H1 (cell line): ENCODE data around the gene PPCDC. TPM values are rescaled to one million over a fixed set of nuclear protein-coding genes. Genes with fewer than 3 reads are reported as not detected.

Source experiments
- CTCF ChIA-PET: fragments of 300-600 bp; sonication (Branson Sonifier 250); formaldehyde crosslinking; loops from one replicate; lab custom pipeline; 2021; ENCODE audit not compliant: partially characterized antibody; lab: Charles Lee
- POLR2A ChIA-PET: fragments of 300-600 bp; sonication (Branson Sonifier 250); formaldehyde crosslinking; loops from one replicate; lab custom pipeline; 2021; ENCODE audit warnings: inconsistent platforms; ENCODE audit not compliant: partially characterized antibody; lab: Charles Lee
- DNase-seq, 2 experiments: peaks; one replicate each; pipeline versions ENCODE4 v3.0.0 to v3.0.0-alpha.2; 2010 to 2022; ENCODE audit warnings: low spot score in 2 of 2, low read depth in 1 of 2, mixed read lengths in 1 of 2
- FAIRE-seq: peaks from 2 replicates; lab custom pipeline; 2011; peaks lifted over from hg19 to GRCh38; lab: Jason Lieb, UNC
- H2AFZ ChIP-seq: 2 replicates; pipeline ENCODE4 v1.8.1; 2012; ENCODE audit warnings: low read length, inconsistent platforms
- H2AK5ac ChIP-seq: 2 replicates; pipeline ENCODE4 v1.6.1; 2013; ENCODE audit warnings: low read depth, low read length
- H2BK120ac ChIP-seq: replicated peaks from 2 replicates; pipeline ENCODE3; 2013; ENCODE audit warnings: low read depth, low read length, inconsistent platforms
- H2BK12ac ChIP-seq: 2 replicates; pipeline ENCODE4 v1.6.1; 2013; ENCODE audit warnings: low read depth, low read length
- H2BK15ac ChIP-seq: 2 replicates; pipeline ENCODE4 v1.6.1; 2013; ENCODE audit warnings: low read length
- H2BK20ac ChIP-seq: 2 replicates; pipeline ENCODE4 v1.6.1; 2013; ENCODE audit warnings: low read length
- H2BK5ac ChIP-seq: 2 replicates; pipeline ENCODE4 v1.6.1; 2013; ENCODE audit warnings: low read depth, low read length
- H3K14ac ChIP-seq: 2 replicates; pipeline ENCODE4 v1.6.1; 2013; ENCODE audit warnings: inconsistent platforms; ENCODE audit not compliant: insufficient read length
- H3K18ac ChIP-seq: 2 replicates; pipeline ENCODE4 v1.6.1; 2013; ENCODE audit warnings: low read length; ENCODE audit errors: extremely low read depth
- H3K23ac ChIP-seq: 2 replicates; pipeline ENCODE4 v1.6.1; 2013; ENCODE audit warnings: inconsistent platforms; ENCODE audit not compliant: insufficient read length
- H3K23me2 ChIP-seq: 2 replicates; pipeline ENCODE4 v1.6.1; 2013; ENCODE audit warnings: low read depth, low read length
- H3K27ac ChIP-seq: 2 replicates; pipeline ENCODE4 v1.6.1; 2011; ENCODE audit warnings: low read depth, low read length, inconsistent platforms
- H3K27me3 ChIP-seq, 4 experiments: replicated peaks in 1 of 4; 1 replicate in 1 of 4; 2 replicates in 3 of 4; pipeline versions ENCODE4 v1.6.1 to v1.8.1; 2011 to 2013; ENCODE audit warnings: low read length in 3 of 4, mild to moderate bottlenecking in 3 of 4, inconsistent platforms in 2 of 4, mixed read lengths in 2 of 4, moderate library complexity in 1 of 4; ENCODE audit not compliant: control insufficient read depth in 3 of 4, insufficient read depth in 3 of 4; ENCODE audit errors: extremely low read depth in 1 of 4
- H3K36me3 ChIP-seq, 4 experiments: 2 replicates each; pipeline versions ENCODE4 v1.6.1 to v1.8.1; 2011 to 2013; ENCODE audit warnings: mild to moderate bottlenecking in 4 of 4, low read length in 3 of 4, moderate library complexity in 2 of 4, control low read depth in 1 of 4, inconsistent platforms in 1 of 4; ENCODE audit not compliant: insufficient read depth in 4 of 4, control insufficient read depth in 2 of 4
- H3K4ac ChIP-seq: replicated peaks from 2 replicates; pipeline ENCODE3; 2013; ENCODE audit warnings: low read length, low read depth, mixed read lengths, inconsistent platforms; ENCODE audit not compliant: insufficient read length
- H3K4me1 ChIP-seq, 4 experiments: replicated peaks in 1 of 4; 1 replicate in 1 of 4; 2 replicates in 3 of 4; pipeline versions ENCODE4 v1.6.1 to v1.8.1; 2011 to 2013; ENCODE audit warnings: low read length in 3 of 4, inconsistent platforms in 2 of 4, mixed read lengths in 1 of 4; ENCODE audit not compliant: insufficient read depth in 4 of 4, control insufficient read depth in 3 of 4
- H3K4me2 ChIP-seq, 2 experiments: 2 replicates each; pipeline versions ENCODE4 v1.6.1 to v1.8.1; 2011 to 2013; ENCODE audit warnings: low read depth in 2 of 2, low read length in 2 of 2, control low read depth in 1 of 2, inconsistent platforms in 1 of 2, mild to moderate bottlenecking in 1 of 2; ENCODE audit not compliant: insufficient read depth in 1 of 2
- H3K4me3 ChIP-seq, 4 experiments: fragments of 200-600, 300-600 bp in 1 of 4; sonication (generic), shearing (Covaris generic), sonication (Bioruptor Twin) in 1 of 4; 2 replicates each; pipeline versions ENCODE4 v1.5.1 to v1.8.1; 2011 to 2016; ENCODE audit warnings: low read length in 4 of 4, low read depth in 3 of 4, control low read depth in 2 of 4, inconsistent platforms in 2 of 4, mild to moderate bottlenecking in 2 of 4, mixed read lengths in 1 of 4, moderate library complexity in 1 of 4; ENCODE audit not compliant: insufficient read depth in 2 of 4; ENCODE audit errors: extremely low read depth in 1 of 4
- H3K56ac ChIP-seq: replicated peaks from 2 replicates; pipeline ENCODE3; 2013; ENCODE audit warnings: low read depth, mild to moderate bottlenecking, mixed read lengths, low read length, inconsistent platforms; ENCODE audit not compliant: insufficient read length
- H3K79me1 ChIP-seq: 2 replicates; pipeline ENCODE4 v1.6.1; 2013; ENCODE audit warnings: low read depth, low read length, control low read depth
- H3K79me2 ChIP-seq, 2 experiments: 2 replicates each; pipeline versions ENCODE4 v1.6.1 to v1.8.1; 2012 to 2013; ENCODE audit warnings: low read length in 2 of 2, mild to moderate bottlenecking in 2 of 2, inconsistent platforms in 1 of 2; ENCODE audit not compliant: insufficient read depth in 2 of 2, control insufficient read depth in 1 of 2
- H3K9ac ChIP-seq, 4 experiments: replicated peaks in 1 of 4; 1 replicate in 1 of 4; 2 replicates in 3 of 4; pipeline versions ENCODE4 v1.6.1 to v1.8.1; 2011 to 2013; ENCODE audit warnings: low read depth in 3 of 4, low read length in 3 of 4, control low read depth in 2 of 4, mild to moderate bottlenecking in 2 of 4, moderate library complexity in 2 of 4, inconsistent platforms in 1 of 4; ENCODE audit errors: extremely low read depth in 1 of 4
- H3K9me3 ChIP-seq, 2 experiments: 2 replicates each; pipeline versions ENCODE4 v1.6.1 to v1.8.1; 2012 to 2013; ENCODE audit warnings: mild to moderate bottlenecking in 2 of 2, moderate library complexity in 2 of 2, control low read depth in 1 of 2, inconsistent platforms in 1 of 2, low read depth in 1 of 2, low read length in 1 of 2, mixed read lengths in 1 of 2; ENCODE audit not compliant: insufficient read depth in 2 of 2
- H4K20me1 ChIP-seq, 2 experiments: replicated peaks in 1 of 2; 2 replicates each; pipeline versions ENCODE3 to v1.8.1; 2011 to 2013; ENCODE audit warnings: inconsistent platforms in 2 of 2, low read length in 2 of 2, mild to moderate bottlenecking in 1 of 2; ENCODE audit not compliant: insufficient read depth in 2 of 2, control insufficient read depth in 1 of 2
- H4K5ac ChIP-seq: 2 replicates; pipeline ENCODE4 v1.6.1; 2013; ENCODE audit warnings: low read length, low read depth, mixed read lengths, inconsistent platforms; ENCODE audit not compliant: insufficient read length
- H4K8ac ChIP-seq: 2 replicates; pipeline ENCODE4 v1.8.0; 2013; ENCODE audit warnings: mild to moderate bottlenecking, moderate library complexity, low read length, inconsistent platforms; ENCODE audit not compliant: insufficient read depth; ENCODE audit errors: extremely low read depth
- H4K91ac ChIP-seq: replicated peaks from 2 replicates; pipeline ENCODE3; 2013; ENCODE audit warnings: low read length, mixed read lengths, inconsistent platforms; ENCODE audit not compliant: insufficient read length
- ATF2 ChIP-seq: IDR thresholded peaks from 2 replicates; pipeline ENCODE4 v1.6.1; 2012; ENCODE audit warnings: low read length, inconsistent platforms
- BRCA1 ChIP-seq: IDR thresholded peaks from 2 replicates; pipeline ENCODE4 v1.6.1; 2012; ENCODE audit warnings: low read depth, low read length, improper control_type of control experiment
- CHD1 ChIP-seq: IDR thresholded peaks from 2 replicates; pipeline ENCODE4 v1.6.1; 2012; ENCODE audit warnings: low read depth, low read length, improper control_type of control experiment
- CTBP2 ChIP-seq: IDR thresholded peaks from 2 replicates; pipeline ENCODE4 v1.7.0; 2011; ENCODE audit warnings: borderline replicate concordance, mild to moderate bottlenecking, moderate library complexity, mixed read lengths, low read length; ENCODE audit not compliant: insufficient read depth, insufficient read length
- E2F6 ChIP-seq: IDR thresholded peaks from 2 replicates; pipeline ENCODE4 v1.6.1; 2012; ENCODE audit warnings: inconsistent platforms
- EGR1 ChIP-seq: IDR thresholded peaks from 2 replicates; pipeline ENCODE4 v1.6.1; 2011; ENCODE audit warnings: low read depth, low read length, borderline replicate concordance
- EP300 ChIP-seq, 2 experiments: IDR thresholded peaks; 1 replicate in 1 of 2; 2 replicates in 1 of 2; pipeline ENCODE4 v1.6.1; 2011 to 2012; ENCODE audit warnings: low read depth in 2 of 2, low read length in 2 of 2, mild to moderate bottlenecking in 2 of 2, borderline replicate concordance in 1 of 2, inconsistent platforms in 1 of 2, moderate library complexity in 1 of 2
- KDM1A ChIP-seq: fragments of 200-600, 300-600 bp; sonication (generic); IDR thresholded peaks from 2 replicates; pipeline ENCODE4 v1.7.1; 2016; ENCODE audit warnings: mild to moderate bottlenecking, low read length, borderline replicate concordance
- PHF8 ChIP-seq: fragments of 200-600 bp; sonication (generic); conservative IDR thresholded peaks from 2 replicates; pipeline ENCODE4 v1.7.1; 2012; ENCODE audit warnings: low read depth, mild to moderate bottlenecking, inconsistent platforms, low read length, moderate library complexity
- SP1 ChIP-seq: IDR thresholded peaks from 2 replicates; pipeline ENCODE4 v1.6.1; 2011; ENCODE audit warnings: low read depth, low read length
- SP4 ChIP-seq: IDR thresholded peaks from 2 replicates; pipeline ENCODE4 v1.6.1; 2012; ENCODE audit warnings: low read length, inconsistent platforms
- TAF1 ChIP-seq: IDR thresholded peaks from 2 replicates; pipeline ENCODE4 v1.6.1; 2011; ENCODE audit warnings: mild to moderate bottlenecking, low read depth, low read length
- polyA plus RNA-seq, 7 experiments: library from polyadenylated mRNA; depleted of rRNA in 3 of 7; stranded (reverse) in 5 of 7; unstranded in 2 of 7; fragments of >200 nt in 5 of 7; fragments of 200-250 nt in 2 of 7; gene quantifications; 1 replicate in 5 of 7; 2 replicates in 1 of 7; 4 replicates in 1 of 7; pipeline versions ENCODE4 v1.2.1 to v1.2.3, GENCODE V29; 2011 to 2013; ENCODE audit warnings: missing spikeins in 2 of 7, mixed read lengths in 2 of 7
- total RNA-seq: library from RNA; stranded (reverse); fragmentation: NEBNext Ultra II Directional; extraction: Animal tissue kit (Norgen Biotek cat#: 25700); gene quantifications from 2 replicates; pipeline ENCODE4 v1.2.1, GENCODE V29; 2021

Gene PPCDC
- total and polyA plus RNA-seq, 2 of the 8 experiments (the other 6 are each of a cell fraction or from before 2014, with no cell fraction given) = 11.3 to 29.7 TPM

- TF ChIP-seq KDM1A (no peak), ATF2 (no peak), TAF1 (no peak), EGR1 (no peak), E2F6 (no peak), EP300 (IDR thresholded peaks at IDR 0.05; ENCODE audit: borderline replicate concordance in 1 of 2, low read depth in 2 of 2, low read length in 2 of 2) (no peak), CTBP2 (no peak), CHD1 (no peak), BRCA1 (no peak), SP1 (no peak), PHF8 (no peak), SP4 (no peak)
- TF ChIP-seq, all 59 proteins: peak for 0
- no peak overlapping the region for H2AFZ ChIP-seq
Measured at GRCh38 chr15:75091814-75092213, 68.4 kb downstream of the PPCDC start.

More at GRCh38 chr15:75091814-75092213, 68.4 kb downstream of the PPCDC start:
- no peak overlapping the region for H2BK20ac ChIP-seq
- no peaks in the 10 kb centered on the region for H3K79me1 ChIP-seq
- DNase-seq (no peak), FAIRE-seq (no peak)
- H4K20me1 ChIP-seq = no peaks in the 10 kb centered on the region
- H3K79me2 ChIP-seq = no peaks in the 10 kb centered on the region
- H3K27me3 ChIP-seq = no peaks in the 10 kb centered on the region
- no peak overlapping the region for H3K4me2 ChIP-seq
- H4K5ac ChIP-seq = no peak overlapping the region
- H3K9ac ChIP-seq = no peak overlapping the region
- no peak overlapping the region for H3K27ac ChIP-seq
- ChIA-PET CTCF (no interaction called here), POLR2A (interaction anchor here (0.6 kb wide), 1 partner anchor 105 kb away, joined by 3 read pairs; no protein-coding TSS in a partner anchor)
- no peak overlapping the region for H2BK120ac ChIP-seq
- H3K9me3 ChIP-seq = no peaks in the 10 kb centered on the region
- H4K91ac ChIP-seq = no peak overlapping the region
- H3K23ac ChIP-seq = no peak overlapping the region
- H3K4me1 ChIP-seq = no peaks in the 10 kb centered on the region
- H3K4me3 ChIP-seq = no peak overlapping the region
- H2BK12ac ChIP-seq = no peak overlapping the region
- no peak overlapping the region for H4K8ac ChIP-seq
- H3K36me3 ChIP-seq = no peaks in the 10 kb centered on the region
- H2BK15ac ChIP-seq = no peak overlapping the region
- no peak overlapping the region for H3K56ac ChIP-seq
- no peak overlapping the region for H2BK5ac ChIP-seq
- H3K4ac ChIP-seq = no peak overlapping the region
- H3K23me2 ChIP-seq = no peaks in the 10 kb centered on the region
- H2AK5ac ChIP-seq = no peak overlapping the region
- no peak overlapping the region for H3K14ac ChIP-seq
- no peak overlapping the region for H3K18ac ChIP-seq
